Measurements from ENCODE around the gene MEIKIN. TPM values are rescaled to one million over a fixed set of nuclear protein-coding genes. Genes with fewer than 3 reads are reported as not detected.

Gene MEIKIN
- total and polyA plus RNA-seq, 2 of the 8 experiments (the other 6 are each of a cell fraction or from before 2014, with no cell fraction given), result not detected

Other genes starting within 250 kb of the MEIKIN start
- 17.1 and 17.3 TPM in 2 replicates for gene FNIP1, start 148.6 kb downstream of the MEIKIN start, total RNA-seq (2021; fragmentation: NEBNext Ultra II Directional; extraction: Animal tissue kit (Norgen Biotek cat#: 25700))
- 2.8 and 3.5 TPM in 2 replicates for gene FNIP1, start 148.6 kb downstream of the MEIKIN start, polyA plus RNA-seq (2011; rRNA removed)
- gene ACSL6, start 66.0 kb upstream of the MEIKIN start, total RNA-seq (2021; fragmentation: NEBNext Ultra II Directional; extraction: Animal tissue kit (Norgen Biotek cat#: 25700)), result 2.4 and 3.8 TPM in 2 replicates
- 2.3 and 3.4 TPM in 2 replicates for gene ACSL6, start 66.0 kb upstream of the MEIKIN start, polyA plus RNA-seq (2011; rRNA removed)
- not detected in 2 replicates for gene IL3, start 115.0 kb upstream of the MEIKIN start, total RNA-seq (2021; fragmentation: NEBNext Ultra II Directional; extraction: Animal tissue kit (Norgen Biotek cat#: 25700))
- not detected in 2 replicates for gene IL3, start 115.0 kb upstream of the MEIKIN start, polyA plus RNA-seq (2011; rRNA removed)
- gene CSF2, start 128.1 kb upstream of the MEIKIN start, total RNA-seq (2021; fragmentation: NEBNext Ultra II Directional; extraction: Animal tissue kit (Norgen Biotek cat#: 25700)), result not detected in 2 replicates
- not detected in 2 replicates for gene CSF2, start 128.1 kb upstream of the MEIKIN start, polyA plus RNA-seq (2011; rRNA removed)